Measurements from ENCODE around the gene PEAK1.

Gene PEAK1

GRCh38 chr15:77352887-77353286, 67.0 kb downstream of the PEAK1 start:
- Histone ChIP-seq H3K36me3 (ENCODE audit: control insufficient read depth in 2 of 2, insufficient read depth in 1 of 2, low read length in 2 of 2) (no peaks in the 10 kb centered on the region), H3K4me1 (ENCODE audit: control insufficient read depth, insufficient read depth, low read length) (no peaks in the 10 kb centered on the region), H3K9me3 (ENCODE audit: control insufficient read depth, insufficient read depth, low read depth, low read length) (no peaks in the 10 kb centered on the region), H3K27ac (ENCODE audit: extremely low read depth, low read depth, low read length) (no peak overlapping the region), H3K4me3 (ENCODE audit: low read depth, low read length) (no peak overlapping the region)
- TF ChIP-seq OVOL3 (tag by site-specific recombination; IDR thresholded peaks at IDR 0.05) (no peak), ZNF792 (tag by site-specific recombination; IDR thresholded peaks at IDR 0.05) (no peak), ZNF654 (tag by site-specific recombination; IDR thresholded peaks at IDR 0.05; ENCODE audit: low read depth) (no peak)
- ChIA-PET POLR2A (no interaction called here), CTCF (no interaction called here)

DNA sequence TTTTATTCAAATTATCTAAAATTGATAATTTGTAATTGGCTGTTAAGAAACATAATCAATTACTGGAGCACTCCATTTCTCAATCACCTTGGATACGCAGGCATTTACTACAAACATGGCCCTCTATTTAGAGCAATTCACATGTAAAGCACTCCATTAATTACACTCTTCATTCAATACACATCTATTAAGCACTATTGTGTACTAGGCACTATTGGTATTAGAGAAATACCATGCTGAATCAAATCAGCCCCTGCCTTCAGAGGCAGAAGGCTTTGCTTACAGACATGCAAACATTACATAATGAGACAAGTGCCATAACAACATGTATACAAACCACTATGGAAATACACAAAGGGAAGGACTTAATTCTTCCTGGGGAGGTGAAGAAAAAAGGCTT, 69.1 kb downstream of the PEAK1 start:
- no peak overlapping the region for H3K27ac ChIP-seq (ENCODE audit: extremely low read depth, low read depth, low read length)
- TF ChIP-seq KLF8 (tag by site-specific recombination; IDR thresholded peaks at IDR 0.05) (no peak), ZSCAN30 (tag by site-specific recombination; IDR thresholded peaks at IDR 0.05) (no peak), OSR2 (tag by site-specific recombination; IDR thresholded peaks at IDR 0.05) (no peak), ZNF132 (tag by site-specific recombination; IDR thresholded peaks at IDR 0.05; ENCODE audit: borderline replicate concordance) (no peak), ZNF114 (tag by site-specific recombination; IDR thresholded peaks at IDR 0.05) (no peak), IKZF3 (tag by site-specific recombination; IDR thresholded peaks at IDR 0.05) (no peak), ZNF223 (tag by site-specific recombination; IDR thresholded peaks at IDR 0.05) (no peak), MZF1 (tag by site-specific recombination; IDR thresholded peaks at IDR 0.05; ENCODE audit: borderline replicate concordance) (no peak), HOXC10 (CRISPR knock-in tag; IDR thresholded peaks at IDR 0.05) (no peak), ZNF623 (tag by site-specific recombination; IDR thresholded peaks at IDR 0.05) (no peak), ZNF2 (tag by site-specific recombination; IDR thresholded peaks at IDR 0.05) (no peak), KLF1 (tag by site-specific recombination; IDR thresholded peaks at IDR 0.05) (no peak), ZNF280C (tag by site-specific recombination; IDR thresholded peaks at IDR 0.05) (no peak), ZNF433 (tag by site-specific recombination; IDR thresholded peaks at IDR 0.05; ENCODE audit: low read depth) (no peak)
- TF ChIP-seq, protein P1, sequence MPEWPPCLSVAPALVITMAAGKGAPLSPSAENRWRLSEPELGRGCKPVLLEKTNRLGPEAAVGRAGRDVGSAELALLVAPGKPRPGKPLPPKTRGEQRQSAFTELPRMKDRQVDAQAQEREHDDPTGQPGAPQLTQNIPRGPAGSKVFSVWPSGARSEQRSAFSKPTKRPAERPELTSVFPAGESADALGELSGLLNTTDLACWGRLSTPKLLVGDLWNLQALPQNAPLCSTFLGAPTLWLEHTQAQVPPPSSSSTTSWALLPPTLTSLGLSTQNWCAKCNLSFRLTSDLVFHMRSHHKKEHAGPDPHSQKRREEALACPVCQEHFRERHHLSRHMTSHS (tag by site-specific recombination; IDR thresholded peaks at IDR 0.05) = no peak
- TF ChIP-seq, protein P2, sequence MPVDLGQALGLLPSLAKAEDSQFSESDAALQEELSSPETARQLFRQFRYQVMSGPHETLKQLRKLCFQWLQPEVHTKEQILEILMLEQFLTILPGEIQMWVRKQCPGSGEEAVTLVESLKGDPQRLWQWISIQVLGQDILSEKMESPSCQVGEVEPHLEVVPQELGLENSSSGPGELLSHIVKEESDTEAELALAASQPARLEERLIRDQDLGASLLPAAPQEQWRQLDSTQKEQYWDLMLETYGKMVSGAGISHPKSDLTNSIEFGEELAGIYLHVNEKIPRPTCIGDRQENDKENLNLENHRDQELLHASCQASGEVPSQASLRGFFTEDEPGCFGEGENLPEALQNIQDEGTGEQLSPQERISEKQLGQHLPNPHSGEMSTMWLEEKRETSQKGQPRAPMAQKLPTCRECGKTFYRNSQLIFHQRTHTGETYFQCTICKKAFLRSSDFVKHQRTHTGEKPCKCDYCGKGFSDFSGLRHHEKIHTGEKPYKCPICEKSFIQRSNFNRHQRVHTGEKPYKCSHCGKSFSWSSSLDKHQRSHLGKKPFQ (tag by site-specific recombination; IDR thresholded peaks at IDR 0.05) = no peak
- H3K9me3 ChIP-seq (ENCODE audit: control insufficient read depth, insufficient read depth, low read depth, low read length) = no peaks in the 10 kb centered on the region
- CTCF ChIA-PET = interaction anchor here (1.0 kb wide), 1 partner anchor 193 kb away, joined by 5 read pairs; no protein-coding TSS in a partner anchor
- peaks cover 7% of the 10 kb centered on the region; the same call in 1 of the 2 replicates for H3K4me1 ChIP-seq (ENCODE audit: control insufficient read depth, insufficient read depth, low read length)
- H3K4me3 ChIP-seq (ENCODE audit: low read depth, low read length) = no peak overlapping the region
- no peaks in the 10 kb centered on the region for H3K36me3 ChIP-seq (ENCODE audit: control insufficient read depth in 2 of 2, insufficient read depth in 1 of 2, low read length in 2 of 2)
- POLR2A ChIA-PET = no interaction called here

DNA sequence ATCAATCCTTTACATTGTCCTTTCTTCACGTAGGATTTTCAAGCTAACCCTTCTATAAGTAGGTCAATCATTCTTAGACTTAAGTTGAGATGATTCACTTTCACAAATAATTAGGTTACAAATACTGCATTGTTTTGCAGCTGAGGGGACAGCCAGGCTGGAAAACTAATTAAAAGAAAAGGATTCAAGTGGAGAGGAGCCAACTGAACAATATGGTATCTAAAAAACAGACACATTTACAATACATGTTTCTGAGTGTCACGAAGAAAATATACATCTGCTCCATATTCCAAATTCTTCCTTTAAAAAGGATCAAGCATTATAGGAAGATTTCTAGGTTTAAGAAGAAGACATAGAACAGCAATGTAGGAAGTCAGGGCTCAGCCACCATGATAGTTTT, 70.2 kb downstream of the PEAK1 start:
- Histone ChIP-seq H3K9me3 (ENCODE audit: control insufficient read depth, insufficient read depth, low read depth, low read length) (no peaks in the 10 kb centered on the region), H3K4me1 (ENCODE audit: control insufficient read depth, insufficient read depth, low read length) (peaks cover 7% of the 10 kb centered on the region; the same call in 1 of the 2 replicates), H3K4me3 (ENCODE audit: low read depth, low read length) (no peak overlapping the region), H3K36me3 (ENCODE audit: control insufficient read depth in 2 of 2, insufficient read depth in 1 of 2, low read length in 2 of 2) (no peaks in the 10 kb centered on the region), H3K27ac (ENCODE audit: extremely low read depth, low read depth, low read length) (no peak overlapping the region)
- POLR2A ChIA-PET = no interaction called here
- CTCF ChIA-PET = interaction anchor here (1.0 kb wide), 1 partner anchor 194 kb away, joined by 5 read pairs; no protein-coding TSS in a partner anchor
- TF ChIP-seq SETDB1 (IDR thresholded peaks at IDR 0.05; ENCODE audit: insufficient read length, low read length) (no peak), ZNF19 (tag by site-specific recombination; IDR thresholded peaks at IDR 0.05; ENCODE audit: low read depth) (no peak), ZNF626 (tag by site-specific recombination; IDR thresholded peaks at IDR 0.05) (no peak), ZNF791 (tag by site-specific recombination; IDR thresholded peaks at IDR 0.05) (no peak), WT1 (tag by site-specific recombination; IDR thresholded peaks at IDR 0.05) (no peak), PBX3 (CRISPR knock-in tag; IDR thresholded peaks at IDR 0.05) (no peak), ZNF704 (tag by site-specific recombination; IDR thresholded peaks at IDR 0.05) (no peak), SALL2 (tag by site-specific recombination; IDR thresholded peaks at IDR 0.05; ENCODE audit: borderline replicate concordance) (no peak), ZNF2 (tag by site-specific recombination; IDR thresholded peaks at IDR 0.05) (no peak), ZNF48 (tag by site-specific recombination; IDR thresholded peaks at IDR 0.05) (no peak)

Measured in HEK293 (cell line).